ENCODE data around the gene ETS2. TPM values are rescaled to one million over a fixed set of nuclear protein-coding genes. Genes with fewer than 3 reads are reported as not detected.

ETS2 gene
- total RNA-seq, 1 experiment from 2014 or later, result 35.3 TPM

- Histone ChIP-seq H2AFZ (ENCODE audit: low read length) (no peak overlapping the region), H3K9me3 (ENCODE audit: control insufficient read depth, low read depth, low read length) (no peaks in the 10 kb centered on the region), H3K56ac (ENCODE audit: insufficient read length, low read depth, low read length) (no peak overlapping the region), H3K23me2 (ENCODE audit: insufficient read length, low read depth, low read length, poor library complexity, severe bottlenecking) (peaks cover 8% of the 10 kb centered on the region), H3K4me2 (ENCODE audit: insufficient read depth, insufficient read length, low read length) (no peak overlapping the region), H3K27me3 (ENCODE audit: insufficient read depth, low read length) (no peaks in the 10 kb centered on the region; the same call in 1 of the 2 replicates), H2BK5ac (ENCODE audit: insufficient read length, low read length) (no peak overlapping the region), H3K14ac (ENCODE audit: insufficient read depth, low read length) (no peak overlapping the region), H2BK15ac (ENCODE audit: low read depth, low read length) (no peak overlapping the region), H4K20me1 (ENCODE audit: control insufficient read depth, insufficient read depth, insufficient read length) (peaks cover 4% of the 10 kb centered on the region), H2BK20ac (ENCODE audit: low read depth, low read length, poor library complexity, severe bottlenecking) (no peak overlapping the region), H4K5ac (ENCODE audit: insufficient read length, low read depth, low read length) (no peak overlapping the region), H3K18ac (ENCODE audit: insufficient read length, low read depth, low read length) (no peak overlapping the region), H3K27ac (ENCODE audit: insufficient read length, low read depth, low read length) (no peak overlapping the region), H2BK120ac (ENCODE audit: low read depth, low read length, poor library complexity, severe bottlenecking) (no peak overlapping the region), H2BK12ac (ENCODE audit: insufficient read length, low read depth, low read length) (no peak overlapping the region), H3T11ph (ENCODE audit: low read length) (no peak overlapping the region), H3K23ac (ENCODE audit: insufficient read length, low read depth, low read length) (no peak overlapping the region), H3K79me1 (ENCODE audit: insufficient read depth, low read depth, low read length, poor library complexity, severe bottlenecking) (no peaks in the 10 kb centered on the region), H4K8ac (replicated peaks; ENCODE audit: insufficient read length, low read depth, low read length) (no peak overlapping the region), H2AK5ac (ENCODE audit: insufficient read length, low read length) (no peak overlapping the region), H3K79me2 (ENCODE audit: insufficient read depth, low read length) (peaks cover under 1% of the 10 kb centered on the region; the same call in 1 of the 2 replicates), H3K4me1 (ENCODE audit: insufficient read depth, low read length) (no peaks in the 10 kb centered on the region; the same call in 1 of the 2 replicates), H4K91ac (ENCODE audit: insufficient read length, low read depth, low read length) (no peak overlapping the region), H3K4ac (ENCODE audit: low read depth, low read length) (no peak overlapping the region), H3K9ac (ENCODE audit: extremely low read depth, insufficient read length, low read length) (no peak overlapping the region)
- Mint-ChIP-seq H3K9me3 (no peaks in the 10 kb centered on the region; a peak in 1 of 5 replicates), H3K27ac (no peak overlapping the region), H3K4me1 (peaks cover 12 to 14% of the 10 kb centered on the region in 2 experiments), H3K27me3 (ENCODE audit: low read depth) (peaks cover 14% of the 10 kb centered on the region), H3K36me3 (ENCODE audit: insufficient read depth in 1 of 3, low read depth in 3 of 3) (no peaks in the 10 kb centered on the region), H3K4me3 (no peak overlapping the region)
- no peak for TF ChIP-seq CTCF (conservative IDR thresholded peaks at IDR 0.05)
- DNase-seq, result no peak
- WGBS (ENCODE audit: extremely low coverage, insufficient read length, low lambda C conversion rate), result no CpG with 5 or more reads among the region's 12 CpGs
Observed at GRCh38 chr21:38800924-38801744, 4.6 kb upstream of the ETS2 start.

All from H9 (cell line).